ENCODE results near the gene WDR1. TPM values are rescaled to one million over a fixed set of nuclear protein-coding genes. Genes with fewer than 3 reads are reported as not detected.

The WDR1 gene
- total RNA-seq, 4 donors from 2014 or later: 361 to 536 (median 485) TPM

GRCh38 chr4:10114607-10115006, 2.0 kb downstream of the WDR1 start:
- Histone ChIP-seq H3K4me3 (peak overlapping the region; percentile 76 to 93 (median 88)), H3K27me3 (no peaks in the 10 kb centered on the region), H3K4me1 (peaks cover 66 to 88% (median 87%) of the 10 kb centered on the region in 4 donors), H3K27ac (replicated peaks in 1 of 4) (peak overlapping the region; percentile 93 to 98 (median 94)), H3K9me3 (no peaks in the 10 kb centered on the region), H3K36me3 (peaks cover 0 to 62% (median 55%) of the 10 kb centered on the region in 4 donors)
- WGBS: 38% methylated on average over 7 of the region's 7 CpGs
- intact Hi-C loops (cut with DNase I): no loop called here
- DNase-seq (ENCODE audit: extremely low spot score): no peak
- no peak for TF ChIP-seq EP300 (IDR thresholded peaks at IDR 0.05)
- no peak for TF ChIP-seq POLR2A (IDR thresholded peaks at IDR 0.05; ENCODE audit: low read depth)
- TF ChIP-seq POLR2AphosphoS5 (IDR thresholded peaks at IDR 0.05): no peak
- TF ChIP-seq, protein P1, sequence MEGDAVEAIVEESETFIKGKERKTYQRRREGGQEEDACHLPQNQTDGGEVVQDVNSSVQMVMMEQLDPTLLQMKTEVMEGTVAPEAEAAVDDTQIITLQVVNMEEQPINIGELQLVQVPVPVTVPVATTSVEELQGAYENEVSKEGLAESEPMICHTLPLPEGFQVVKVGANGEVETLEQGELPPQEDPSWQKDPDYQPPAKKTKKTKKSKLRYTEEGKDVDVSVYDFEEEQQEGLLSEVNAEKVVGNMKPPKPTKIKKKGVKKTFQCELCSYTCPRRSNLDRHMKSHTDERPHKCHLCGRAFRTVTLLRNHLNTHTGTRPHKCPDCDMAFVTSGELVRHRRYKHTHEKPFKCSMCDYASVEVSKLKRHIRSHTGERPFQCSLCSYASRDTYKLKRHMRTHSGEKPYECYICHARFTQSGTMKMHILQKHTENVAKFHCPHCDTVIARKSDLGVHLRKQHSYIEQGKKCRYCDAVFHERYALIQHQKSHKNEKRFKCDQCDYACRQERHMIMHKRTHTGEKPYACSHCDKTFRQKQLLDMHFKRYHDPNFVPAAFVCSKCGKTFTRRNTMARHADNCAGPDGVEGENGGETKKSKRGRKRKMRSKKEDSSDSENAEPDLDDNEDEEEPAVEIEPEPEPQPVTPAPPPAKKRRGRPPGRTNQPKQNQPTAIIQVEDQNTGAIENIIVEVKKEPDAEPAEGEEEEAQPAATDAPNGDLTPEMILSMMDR (IDR thresholded peaks at IDR 0.05): no peak

- no peak for DNase-seq (ENCODE audit: extremely low spot score)
- TF ChIP-seq POLR2AphosphoS5 (IDR thresholded peaks at IDR 0.05) (no peak), EP300 (IDR thresholded peaks at IDR 0.05) (no peak), POLR2A (IDR thresholded peaks at IDR 0.05; ENCODE audit: low read depth) (no peak)
- TF ChIP-seq, protein P1 (IDR thresholded peaks at IDR 0.05): no peak
- H3K9me3 ChIP-seq: no peaks in the 10 kb centered on the region
- intact Hi-C loops (cut with DNase I): no loop called here
- WGBS: 60% methylated on average over 4 of the region's 4 CpGs
- H3K27me3 ChIP-seq: no peaks in the 10 kb centered on the region
- peaks cover 0 to 66% (median 57%) of the 10 kb centered on the region in 4 donors for H3K36me3 ChIP-seq
- peak overlapping the region; percentile 76 to 93 (median 88) for H3K4me3 ChIP-seq
- H3K4me1 ChIP-seq: peaks cover 71 to 88% (median 87%) of the 10 kb centered on the region in 4 donors
- H3K27ac ChIP-seq (replicated peaks in 1 of 4): peak overlapping the region; percentile 93 to 98 (median 94)
Observed at GRCh38 chr4:10114147-10114546, 2.5 kb downstream of the WDR1 start.

- Histone ChIP-seq H3K9me3 (no peaks in the 10 kb centered on the region), H3K4me1 (peaks cover 77 to 88% (median 87%) of the 10 kb centered on the region in 4 donors), H3K27me3 (no peaks in the 10 kb centered on the region), H3K4me3 (peak overlapping the region in 3 of 4 donors; percentile 27 to 87 (median 76)), H3K36me3 (peaks cover 0 to 69% (median 58%) of the 10 kb centered on the region in 4 donors), H3K27ac (replicated peaks in 1 of 4) (peak overlapping the region; percentile 93 to 98 (median 94))
- DNase-seq (ENCODE audit: extremely low spot score): no peak
- WGBS: 63% methylated on average over 12 of the region's 12 CpGs
- intact Hi-C loops (cut with DNase I): no loop called here
- TF ChIP-seq POLR2AphosphoS5 (IDR thresholded peaks at IDR 0.05): no peak
- no peak for TF ChIP-seq POLR2A (IDR thresholded peaks at IDR 0.05; ENCODE audit: low read depth)
- TF ChIP-seq, protein P1 (IDR thresholded peaks at IDR 0.05): no peak
- no peak for TF ChIP-seq EP300 (IDR thresholded peaks at IDR 0.05)
Observed at GRCh38 chr4:10113362-10114047, 3.1 kb downstream of the WDR1 start.

- Histone ChIP-seq H3K27ac (replicated peaks in 1 of 4) (peak overlapping the region; percentile 93 to 98 (median 94)), H3K4me1 (peaks cover 82 to 88% (median 87%) of the 10 kb centered on the region in 4 donors), H3K9me3 (no peaks in the 10 kb centered on the region), H3K4me3 (peak overlapping the region in 2 of 4 donors; percentile 2 to 27), H3K27me3 (no peaks in the 10 kb centered on the region), H3K36me3 (peaks cover 0 to 75% (median 64%) of the 10 kb centered on the region in 4 donors)
- DNase-seq (ENCODE audit: extremely low spot score): no peak
- WGBS: 88% methylated on average over 16 of the region's 16 CpGs
- TF ChIP-seq POLR2A (IDR thresholded peaks at IDR 0.05; ENCODE audit: low read depth): no peak
- TF ChIP-seq EP300 (IDR thresholded peaks at IDR 0.05): no peak
- no peak for TF ChIP-seq POLR2AphosphoS5 (IDR thresholded peaks at IDR 0.05)
- TF ChIP-seq, protein P1 (IDR thresholded peaks at IDR 0.05): no peak
- intact Hi-C loops (cut with DNase I): no loop called here
Observed at GRCh38 chr4:10112658-10113284, 3.8 kb downstream of the WDR1 start.
